ENCODE measurements around the gene CCL20. TPM values are rescaled to one million over a fixed set of nuclear protein-coding genes. Genes with fewer than 3 reads are reported as not detected.

Gene CCL20
- total RNA-seq, 1 experiment from 2014 or later = 3.5 TPM

DNA sequence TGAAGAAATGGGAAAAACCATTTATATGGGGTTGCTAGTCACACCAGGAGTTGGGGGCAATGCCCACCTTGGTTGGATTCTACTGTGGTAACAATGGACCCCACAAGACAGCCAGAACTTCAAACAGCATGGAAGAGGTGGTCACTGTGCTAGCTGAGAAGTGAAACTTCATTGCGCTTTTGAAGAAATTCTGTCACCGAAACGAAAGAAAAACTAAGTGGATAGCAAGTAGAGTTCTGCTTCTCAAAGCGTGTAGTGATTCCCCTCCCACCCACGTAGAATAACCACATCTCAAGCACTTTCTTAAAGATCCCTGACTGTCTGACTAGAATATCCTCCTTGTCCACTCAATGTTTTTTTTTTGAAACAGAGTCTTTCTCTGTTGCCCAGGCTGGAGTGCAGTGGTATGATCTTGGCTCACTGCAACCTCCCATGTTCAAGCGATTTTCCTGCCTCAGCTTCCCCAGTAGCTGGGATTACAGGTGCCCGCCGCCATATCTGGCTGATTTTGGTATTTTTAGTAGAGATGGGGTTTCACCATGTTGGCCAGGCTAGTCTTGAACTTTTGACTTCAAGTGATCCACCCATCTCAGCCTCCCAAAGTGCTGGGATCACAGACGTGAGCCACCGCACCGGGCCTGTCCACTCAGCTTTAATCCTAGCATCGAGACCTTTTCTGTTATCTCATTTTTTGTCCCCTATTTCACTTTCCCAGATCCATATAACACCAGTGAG, 30.1 kb upstream of the CCL20 start:
- Mint-ChIP-seq H3K4me3 (ENCODE audit: unreplicated experiment) (no peak overlapping the region), H3K36me3 (ENCODE audit: insufficient read depth, unreplicated experiment) (no peaks in the 10 kb centered on the region), H3K27me3 (ENCODE audit: insufficient read depth, unreplicated experiment) (no peaks in the 10 kb centered on the region), H3K27ac (ENCODE audit: unreplicated experiment) (no peak overlapping the region), H3K4me1 (ENCODE audit: low read depth, unreplicated experiment) (peaks cover 6% of the 10 kb centered on the region), H3K9me3 (ENCODE audit: unreplicated experiment) (no peaks in the 10 kb centered on the region)
- H3K4me3 ChIP-seq (ENCODE audit: low read depth, low read length) = no peak overlapping the region
- no peaks in the 10 kb centered on the region for H3K27me3 ChIP-seq (replicated peaks; ENCODE audit: control insufficient read depth, insufficient read depth, low read length)
- TF ChIP-seq, protein P1, sequence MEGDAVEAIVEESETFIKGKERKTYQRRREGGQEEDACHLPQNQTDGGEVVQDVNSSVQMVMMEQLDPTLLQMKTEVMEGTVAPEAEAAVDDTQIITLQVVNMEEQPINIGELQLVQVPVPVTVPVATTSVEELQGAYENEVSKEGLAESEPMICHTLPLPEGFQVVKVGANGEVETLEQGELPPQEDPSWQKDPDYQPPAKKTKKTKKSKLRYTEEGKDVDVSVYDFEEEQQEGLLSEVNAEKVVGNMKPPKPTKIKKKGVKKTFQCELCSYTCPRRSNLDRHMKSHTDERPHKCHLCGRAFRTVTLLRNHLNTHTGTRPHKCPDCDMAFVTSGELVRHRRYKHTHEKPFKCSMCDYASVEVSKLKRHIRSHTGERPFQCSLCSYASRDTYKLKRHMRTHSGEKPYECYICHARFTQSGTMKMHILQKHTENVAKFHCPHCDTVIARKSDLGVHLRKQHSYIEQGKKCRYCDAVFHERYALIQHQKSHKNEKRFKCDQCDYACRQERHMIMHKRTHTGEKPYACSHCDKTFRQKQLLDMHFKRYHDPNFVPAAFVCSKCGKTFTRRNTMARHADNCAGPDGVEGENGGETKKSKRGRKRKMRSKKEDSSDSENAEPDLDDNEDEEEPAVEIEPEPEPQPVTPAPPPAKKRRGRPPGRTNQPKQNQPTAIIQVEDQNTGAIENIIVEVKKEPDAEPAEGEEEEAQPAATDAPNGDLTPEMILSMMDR (IDR thresholded peaks at IDR 0.05; ENCODE audit: insufficient read depth in 1 of 2, low read depth in 1 of 2, low read length in 1 of 2, severe bottlenecking in 1 of 2, unreplicated experiment in 1 of 2) = no peak
- no TSS peak for BruUV-seq (replicated peaks)
- no peaks in the 10 kb centered on the region for H3K4me1 ChIP-seq
- DNase-seq = no peak
- H3K36me3 ChIP-seq (ENCODE audit: control insufficient read depth, insufficient read depth, low read length) = no peaks in the 10 kb centered on the region
- ChIA-PET POLR2A (no interaction called here), CTCF (no interaction called here)
- intact Hi-C loops (cut with micrococcal nuclease; ENCODE audit: unreplicated experiment) = no loop called here
- no peaks in the 10 kb centered on the region for H3K9me3 ChIP-seq

DNA sequence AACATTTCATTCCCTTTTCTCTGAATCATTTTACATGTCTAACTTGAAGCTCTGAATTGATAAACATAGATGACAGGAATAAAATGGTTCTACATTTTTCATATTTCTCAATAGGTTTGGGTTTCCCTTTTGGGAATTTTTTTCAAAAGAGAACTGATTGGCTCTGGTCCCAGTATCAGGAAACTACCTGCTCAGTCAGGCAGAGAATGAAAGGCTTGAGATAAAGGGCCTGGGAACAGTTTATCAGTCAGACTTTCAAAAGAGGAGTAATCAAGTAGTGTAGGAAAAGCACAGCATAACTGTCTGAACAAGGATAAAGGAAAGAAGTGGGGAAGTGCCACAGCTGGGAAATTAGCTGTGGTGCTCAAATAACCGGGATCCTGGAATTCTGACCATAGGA, 28.3 kb upstream of the CCL20 start:
- BruUV-seq (replicated peaks) = no TSS peak
- no peaks in the 10 kb centered on the region for H3K27me3 Mint-ChIP-seq (ENCODE audit: insufficient read depth, unreplicated experiment)
- H3K27ac Mint-ChIP-seq (ENCODE audit: unreplicated experiment) = no peak overlapping the region
- no peak overlapping the region for H3K4me3 Mint-ChIP-seq (ENCODE audit: unreplicated experiment)
- TF ChIP-seq, protein P1 (IDR thresholded peaks at IDR 0.05; ENCODE audit: insufficient read depth in 1 of 2, low read depth in 1 of 2, low read length in 1 of 2, severe bottlenecking in 1 of 2, unreplicated experiment in 1 of 2) = no peak
- no peaks in the 10 kb centered on the region for H3K27me3 ChIP-seq (replicated peaks; ENCODE audit: control insufficient read depth, insufficient read depth, low read length)
- H3K9me3 Mint-ChIP-seq (ENCODE audit: unreplicated experiment) = no peaks in the 10 kb centered on the region
- no peak for DNase-seq
- H3K36me3 ChIP-seq (ENCODE audit: control insufficient read depth, insufficient read depth, low read length) = no peaks in the 10 kb centered on the region
- POLR2A ChIA-PET = no interaction called here
- intact Hi-C loops (cut with micrococcal nuclease; ENCODE audit: unreplicated experiment) = no loop called here
- no peak overlapping the region for H3K4me3 ChIP-seq (ENCODE audit: low read depth, low read length)
- CTCF ChIA-PET = no interaction called here
- H3K4me1 ChIP-seq = no peaks in the 10 kb centered on the region
- H3K36me3 Mint-ChIP-seq (ENCODE audit: insufficient read depth, unreplicated experiment) = no peaks in the 10 kb centered on the region
- peaks cover 6% of the 10 kb centered on the region for H3K4me1 Mint-ChIP-seq (ENCODE audit: low read depth, unreplicated experiment)
- H3K9me3 ChIP-seq = no peaks in the 10 kb centered on the region

DNA sequence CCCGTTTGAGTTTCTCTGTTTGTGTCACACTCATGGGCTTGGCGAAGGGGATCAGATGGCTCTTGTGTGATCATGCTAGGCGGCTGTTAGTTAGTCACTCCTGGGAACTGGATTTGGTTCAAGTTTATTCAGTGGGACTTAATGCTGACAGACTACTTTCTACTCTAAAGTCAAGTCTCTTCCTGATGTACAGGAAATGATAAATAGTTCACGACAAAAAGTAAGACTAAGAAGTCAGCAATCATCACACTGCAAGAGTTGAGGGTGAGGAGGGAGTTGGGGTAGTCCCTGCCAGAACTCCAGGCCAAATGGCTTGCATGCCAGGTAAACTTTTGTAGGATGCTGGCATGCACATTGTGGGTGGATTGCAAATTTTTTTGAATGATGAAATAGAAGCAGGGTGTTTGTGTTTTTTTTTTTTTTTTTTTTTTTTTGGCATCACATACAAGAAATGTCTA, 25.1 kb upstream of the CCL20 start:
- Mint-ChIP-seq H3K27ac (ENCODE audit: unreplicated experiment) (no peak overlapping the region), H3K4me1 (ENCODE audit: low read depth, unreplicated experiment) (peaks cover 6% of the 10 kb centered on the region), H3K36me3 (ENCODE audit: insufficient read depth, unreplicated experiment) (no peaks in the 10 kb centered on the region), H3K27me3 (ENCODE audit: insufficient read depth, unreplicated experiment) (no peaks in the 10 kb centered on the region), H3K4me3 (ENCODE audit: unreplicated experiment) (no peak overlapping the region), H3K9me3 (ENCODE audit: unreplicated experiment) (no peaks in the 10 kb centered on the region)
- CTCF ChIA-PET = no interaction called here
- no peaks in the 10 kb centered on the region for H3K9me3 ChIP-seq
- H3K4me3 ChIP-seq (ENCODE audit: low read depth, low read length) = no peak overlapping the region
- no peaks in the 10 kb centered on the region for H3K27me3 ChIP-seq (replicated peaks; ENCODE audit: control insufficient read depth, insufficient read depth, low read length)
- TF ChIP-seq, protein P1 (IDR thresholded peaks at IDR 0.05; ENCODE audit: insufficient read depth in 1 of 2, low read depth in 1 of 2, low read length in 1 of 2, severe bottlenecking in 1 of 2, unreplicated experiment in 1 of 2) = no peak
- no TSS peak for BruUV-seq (replicated peaks)
- H3K4me1 ChIP-seq = no peaks in the 10 kb centered on the region
- DNase-seq = no peak
- POLR2A ChIA-PET = no interaction called here
- intact Hi-C loops (cut with micrococcal nuclease; ENCODE audit: unreplicated experiment) = no loop called here
- H3K36me3 ChIP-seq (ENCODE audit: control insufficient read depth, insufficient read depth, low read length) = no peaks in the 10 kb centered on the region

All from Caco-2 (cell line).